Measurements from ENCODE around the gene TFF1.

GRCh38 chr21:42397746-42398394, 31.5 kb upstream of the TFF1 start:
- TF ChIP-seq, protein P1, sequence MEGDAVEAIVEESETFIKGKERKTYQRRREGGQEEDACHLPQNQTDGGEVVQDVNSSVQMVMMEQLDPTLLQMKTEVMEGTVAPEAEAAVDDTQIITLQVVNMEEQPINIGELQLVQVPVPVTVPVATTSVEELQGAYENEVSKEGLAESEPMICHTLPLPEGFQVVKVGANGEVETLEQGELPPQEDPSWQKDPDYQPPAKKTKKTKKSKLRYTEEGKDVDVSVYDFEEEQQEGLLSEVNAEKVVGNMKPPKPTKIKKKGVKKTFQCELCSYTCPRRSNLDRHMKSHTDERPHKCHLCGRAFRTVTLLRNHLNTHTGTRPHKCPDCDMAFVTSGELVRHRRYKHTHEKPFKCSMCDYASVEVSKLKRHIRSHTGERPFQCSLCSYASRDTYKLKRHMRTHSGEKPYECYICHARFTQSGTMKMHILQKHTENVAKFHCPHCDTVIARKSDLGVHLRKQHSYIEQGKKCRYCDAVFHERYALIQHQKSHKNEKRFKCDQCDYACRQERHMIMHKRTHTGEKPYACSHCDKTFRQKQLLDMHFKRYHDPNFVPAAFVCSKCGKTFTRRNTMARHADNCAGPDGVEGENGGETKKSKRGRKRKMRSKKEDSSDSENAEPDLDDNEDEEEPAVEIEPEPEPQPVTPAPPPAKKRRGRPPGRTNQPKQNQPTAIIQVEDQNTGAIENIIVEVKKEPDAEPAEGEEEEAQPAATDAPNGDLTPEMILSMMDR (IDR thresholded peaks at IDR 0.05) = no peak
- no peak for TF ChIP-seq POLR2AphosphoS5 (IDR thresholded peaks at IDR 0.05)
- TF ChIP-seq POLR2A (IDR thresholded peaks at IDR 0.05) = no peak
